H9 (cell line): ENCODE results near the gene NCAPG. TPM values are rescaled to one million over a fixed set of nuclear protein-coding genes. Genes with fewer than 3 reads are reported as not detected.

Experiments used
- DNase-seq: peaks from one replicate; pipeline ENCODE4 v3.0.0-alpha.2; 2017
- H2AFZ ChIP-seq: one replicate; pipeline ENCODE4 v1.6.1; 2013; ENCODE audit warnings: mild to moderate bottlenecking, low read length, control low read depth, moderate library complexity
- H2AK5ac ChIP-seq: 2 replicates; pipeline ENCODE4 v1.6.1; 2013; ENCODE audit warnings: low read length, control low read depth, mixed read lengths; ENCODE audit not compliant: insufficient read length
- H2BK120ac ChIP-seq: one replicate; pipeline ENCODE4 v1.6.1; 2013; ENCODE audit warnings: low read depth, mild to moderate bottlenecking, low read length, control low read depth, inconsistent platforms; ENCODE audit not compliant: poor library complexity, severe bottlenecking
- H2BK12ac ChIP-seq: 2 replicates; pipeline ENCODE4 v1.6.1; 2013; ENCODE audit warnings: low read length, control low read depth, mixed read lengths, low read depth; ENCODE audit not compliant: insufficient read length
- H2BK15ac ChIP-seq: 2 replicates; pipeline ENCODE4 v1.6.1; 2013; ENCODE audit warnings: low read depth, low read length, control low read depth
- H2BK20ac ChIP-seq: one replicate; pipeline ENCODE4 v1.6.1; 2013; ENCODE audit warnings: low read depth, mild to moderate bottlenecking, low read length, control low read depth, inconsistent platforms; ENCODE audit not compliant: poor library complexity, severe bottlenecking
- H2BK5ac ChIP-seq: 2 replicates; pipeline ENCODE4 v1.6.1; 2013; ENCODE audit warnings: low read length, control low read depth, mixed read lengths; ENCODE audit not compliant: insufficient read length
- H3K14ac ChIP-seq: 2 replicates; pipeline ENCODE4 v1.6.1; 2013; ENCODE audit warnings: low read length, control low read depth; ENCODE audit not compliant: insufficient read depth
- H3K18ac ChIP-seq: 2 replicates; pipeline ENCODE4 v1.6.1; 2013; ENCODE audit warnings: low read depth, mild to moderate bottlenecking, mixed read lengths, low read length, control low read depth; ENCODE audit not compliant: insufficient read length
- H3K23ac ChIP-seq: 2 replicates; pipeline ENCODE4 v1.6.1; 2013; ENCODE audit warnings: low read length, control low read depth, mixed read lengths, low read depth; ENCODE audit not compliant: insufficient read length
- H3K23me2 ChIP-seq: 2 replicates; pipeline ENCODE4 v1.6.1; 2013; ENCODE audit warnings: low read depth, mild to moderate bottlenecking, mixed read lengths, low read length, control low read depth; ENCODE audit not compliant: insufficient read length, poor library complexity, severe bottlenecking
- H3K27ac ChIP-seq: 2 replicates; pipeline ENCODE4 v1.5.1; 2013; ENCODE audit warnings: low read length, control low read depth, mixed read lengths, low read depth; ENCODE audit not compliant: insufficient read length
- H3K27me3 ChIP-seq: 2 replicates; pipeline ENCODE4 v1.6.1; 2013; ENCODE audit warnings: low read length, control low read depth, inconsistent platforms; ENCODE audit not compliant: insufficient read depth
- H3K4ac ChIP-seq: 2 replicates; pipeline ENCODE4 v1.6.1; 2013; ENCODE audit warnings: low read depth, mild to moderate bottlenecking, control low read depth, inconsistent platforms, low read length, moderate library complexity
- H3K4me1 ChIP-seq: 2 replicates; pipeline ENCODE4 v1.6.1; 2013; ENCODE audit warnings: low read length, control low read depth, inconsistent platforms; ENCODE audit not compliant: insufficient read depth
- H3K4me2 ChIP-seq: 2 replicates; pipeline ENCODE4 v1.6.1; 2013; ENCODE audit warnings: low read length, control low read depth, mixed read lengths; ENCODE audit not compliant: insufficient read length, insufficient read depth
- H3K56ac ChIP-seq: 2 replicates; pipeline ENCODE4 v1.6.1; 2013; ENCODE audit warnings: low read depth, mild to moderate bottlenecking, mixed read lengths, low read length, control low read depth; ENCODE audit not compliant: insufficient read length
- H3K79me1 ChIP-seq: 2 replicates; pipeline ENCODE4 v1.6.1; 2013; ENCODE audit warnings: low read depth, mild to moderate bottlenecking, moderate library complexity, low read length, control low read depth, inconsistent platforms; ENCODE audit not compliant: insufficient read depth, poor library complexity, severe bottlenecking
- H3K79me2 ChIP-seq: 2 replicates; pipeline ENCODE4 v1.6.1; 2013; ENCODE audit warnings: low read length, control low read depth, inconsistent platforms; ENCODE audit not compliant: insufficient read depth
- H3K9ac ChIP-seq: 2 replicates; pipeline ENCODE4 v1.6.1; 2013; ENCODE audit warnings: low read length, control low read depth, mixed read lengths; ENCODE audit not compliant: insufficient read length; ENCODE audit errors: extremely low read depth
- H3K9me3 ChIP-seq: one replicate; pipeline ENCODE4 v1.6.1; 2013; ENCODE audit warnings: low read depth, low read length, inconsistent platforms; ENCODE audit not compliant: control insufficient read depth
- H3T11ph ChIP-seq: one replicate; pipeline ENCODE4 v1.6.1; 2013; ENCODE audit warnings: mild to moderate bottlenecking, low read length, control low read depth, inconsistent platforms
- H4K20me1 ChIP-seq: one replicate; pipeline ENCODE4 v1.6.1; 2013; ENCODE audit not compliant: control insufficient read depth, insufficient read length, insufficient read depth
- H4K5ac ChIP-seq: 2 replicates; pipeline ENCODE4 v1.6.1; 2013; ENCODE audit warnings: low read depth, mild to moderate bottlenecking, mixed read lengths, low read length, control low read depth; ENCODE audit not compliant: insufficient read length
- H4K8ac ChIP-seq: replicated peaks from 2 replicates; pipeline ENCODE4 v1.6.1; 2013; ENCODE audit warnings: low read length, control low read depth, mixed read lengths, low read depth; ENCODE audit not compliant: insufficient read length
- H4K91ac ChIP-seq: 2 replicates; pipeline ENCODE4 v1.6.1; 2013; ENCODE audit warnings: low read depth, mild to moderate bottlenecking, moderate library complexity, mixed read lengths, low read length, control low read depth; ENCODE audit not compliant: insufficient read length
- H3K27ac Mint-ChIP-seq, 3 experiments: 2 replicates in 2 of 3; 3 replicates in 1 of 3; pipeline ENCODE4 v1.8.0; 2020 to 2021; ENCODE audit warnings: mixed read lengths in 3 of 3, mild to moderate bottlenecking in 1 of 3, moderate library complexity in 1 of 3
- H3K27me3 Mint-ChIP-seq: 2 replicates; pipeline ENCODE4 v1.8.0; 2021; ENCODE audit warnings: low read depth, mild to moderate bottlenecking, moderate library complexity, mixed read lengths
- H3K36me3 Mint-ChIP-seq, 3 experiments: 2 replicates in 2 of 3; 3 replicates in 1 of 3; pipeline ENCODE4 v1.8.0; 2020 to 2021; ENCODE audit warnings: low read depth in 3 of 3, mixed read lengths in 3 of 3; ENCODE audit not compliant: insufficient read depth in 1 of 3
- H3K4me1 Mint-ChIP-seq, 2 experiments: 2 replicates each; pipeline ENCODE4 v1.8.0; 2020; ENCODE audit warnings: mixed read lengths in 2 of 2
- H3K4me3 Mint-ChIP-seq, 2 experiments: 2 replicates in 1 of 2; 3 replicates in 1 of 2; pipeline ENCODE4 v1.8.0; 2020 to 2021; ENCODE audit warnings: mild to moderate bottlenecking in 2 of 2, mixed read lengths in 2 of 2, moderate library complexity in 1 of 2
- H3K9me3 Mint-ChIP-seq, 2 experiments: 2 replicates in 1 of 2; 3 replicates in 1 of 2; pipeline ENCODE4 v1.8.0; 2020; ENCODE audit warnings: mild to moderate bottlenecking in 2 of 2, mixed read lengths in 2 of 2, moderate library complexity in 1 of 2
- CTCF ChIP-seq: fragments of 200-600 bp; sonication (generic); conservative IDR thresholded peaks from 3 replicates; pipeline ENCODE4 v1.8.0; 2021; ENCODE audit warnings: antibody characterized with exemption, mild to moderate bottlenecking
- WGBS: extraction: QIAGEN DNeasy Blood & Tissue Kit; methylation state at CpG from one replicate; pipeline ENCODE4 v1.1.7; 2013; ENCODE audit warnings: missing lambda C conversion rate, low lambda C conversion rate, mixed read lengths; ENCODE audit not compliant: insufficient read length; ENCODE audit errors: extremely low coverage; 5-methylcytosine and 5-hydroxymethylcytosine counted together
- total RNA-seq: library from RNA; stranded (reverse); gene quantifications from 2 replicates; pipeline ENCODE4 v1.2.1, GENCODE V29; 2021

The NCAPG gene
- total RNA-seq, 1 experiment from 2014 or later: 48.8 TPM

- H3K23me2 ChIP-seq: no peaks in the 10 kb centered on the region
- no peak overlapping the region for H3K4me3 Mint-ChIP-seq
- H2BK20ac ChIP-seq: no peak overlapping the region
- H4K91ac ChIP-seq: no peak overlapping the region
- peaks cover 7 to 10% of the 10 kb centered on the region in 2 experiments; a peak in 4 of 5 replicates for H3K9me3 Mint-ChIP-seq
- no peak overlapping the region for H2AK5ac ChIP-seq
- H3K56ac ChIP-seq: no peak overlapping the region
- H3K27me3 ChIP-seq: no peaks in the 10 kb centered on the region
- no peak overlapping the region for H3K27ac ChIP-seq
- no peak overlapping the region for H2AFZ ChIP-seq
- H3K36me3 Mint-ChIP-seq: peaks cover 0 to 4% (median 1%) of the 10 kb centered on the region in 3 experiments; a peak in 2 of 7 replicates
- no peak overlapping the region for H2BK15ac ChIP-seq
- no peak overlapping the region for H3K9ac ChIP-seq
- no peaks in the 10 kb centered on the region for H3K79me2 ChIP-seq
- no peak overlapping the region for H2BK5ac ChIP-seq
- H3K23ac ChIP-seq: no peak overlapping the region
- no peaks in the 10 kb centered on the region for H3K4me1 ChIP-seq
- H3K4me2 ChIP-seq: no peak overlapping the region
- no peak overlapping the region for H3K27ac Mint-ChIP-seq
- H3K27me3 Mint-ChIP-seq: peaks cover 4% of the 10 kb centered on the region
- no peak overlapping the region for H2BK120ac ChIP-seq
- H3K18ac ChIP-seq: no peak overlapping the region
- no peaks in the 10 kb centered on the region for H3K4me1 Mint-ChIP-seq
- no peaks in the 10 kb centered on the region for H3K79me1 ChIP-seq
- TF ChIP-seq CTCF: no peak
- H3K14ac ChIP-seq: no peak overlapping the region
- H3K4ac ChIP-seq: no peak overlapping the region
- H4K5ac ChIP-seq: no peak overlapping the region
- H4K20me1 ChIP-seq: no peaks in the 10 kb centered on the region
- no peaks in the 10 kb centered on the region for H3K9me3 ChIP-seq
- no peak overlapping the region for H3T11ph ChIP-seq
- no peak overlapping the region for H4K8ac ChIP-seq
- no peak for DNase-seq
- WGBS: no CpG with 5 or more reads among the region's 8 CpGs
- H2BK12ac ChIP-seq: no peak overlapping the region
These were observed 39.4 kb upstream of the NCAPG start for GRCh38 chr4:17771284-17771908.
